C4-2B (cell line): ENCODE results near the gene GNA15.

ENCODE experiments used
- ZFX ChIP-seq: fragments of 450-650 bp; IDR thresholded peaks from 2 replicates; pipeline ENCODE4 v1.6.1; 2017
- TF ChIP-seq, protein P1 (sequence below): fragments of 450-650 bp; conservative IDR thresholded peaks from 2 replicates; pipeline ENCODE4 v1.5.1; 2017; ENCODE audit warnings: mild to moderate bottlenecking

DNA sequence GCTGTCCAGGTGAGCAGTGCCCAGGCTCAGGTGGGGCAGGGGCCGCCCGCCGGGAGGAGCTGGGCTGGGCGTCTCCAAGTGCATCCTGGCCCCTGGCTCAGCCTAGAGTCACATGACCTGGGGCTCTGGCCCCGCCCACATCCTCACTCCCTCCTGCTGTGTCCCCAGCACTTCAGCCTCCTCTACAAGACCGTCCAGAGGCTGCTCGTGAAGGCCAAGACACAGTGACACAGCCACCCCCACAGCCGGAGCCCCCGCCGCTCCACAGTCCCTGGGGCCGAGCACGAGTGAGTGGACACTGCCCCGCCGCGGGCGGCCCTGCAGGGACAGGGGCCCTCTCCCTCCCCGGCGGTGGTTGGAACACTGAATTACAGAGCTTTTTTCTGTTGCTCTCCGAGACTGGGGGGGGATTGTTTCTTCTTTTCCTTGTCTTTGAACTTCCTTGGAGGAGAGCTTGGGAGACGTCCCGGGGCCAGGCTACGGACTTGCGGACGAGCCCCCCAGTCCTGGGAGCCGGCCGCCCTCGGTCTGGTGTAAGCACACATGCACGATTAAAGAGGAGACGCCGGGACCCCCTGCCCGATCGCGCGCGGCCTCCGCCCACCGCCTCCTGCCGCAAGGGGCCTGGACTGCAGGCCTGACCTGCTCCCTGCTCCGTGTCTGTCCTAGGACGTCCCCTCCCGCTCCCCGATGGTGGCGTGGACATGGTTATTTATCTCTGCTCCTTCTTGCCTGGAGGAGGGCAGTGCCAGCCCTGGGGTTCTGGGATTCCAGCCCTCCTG, 71.8 kb downstream of the GNA15 start:
- TF ChIP-seq, protein P1, sequence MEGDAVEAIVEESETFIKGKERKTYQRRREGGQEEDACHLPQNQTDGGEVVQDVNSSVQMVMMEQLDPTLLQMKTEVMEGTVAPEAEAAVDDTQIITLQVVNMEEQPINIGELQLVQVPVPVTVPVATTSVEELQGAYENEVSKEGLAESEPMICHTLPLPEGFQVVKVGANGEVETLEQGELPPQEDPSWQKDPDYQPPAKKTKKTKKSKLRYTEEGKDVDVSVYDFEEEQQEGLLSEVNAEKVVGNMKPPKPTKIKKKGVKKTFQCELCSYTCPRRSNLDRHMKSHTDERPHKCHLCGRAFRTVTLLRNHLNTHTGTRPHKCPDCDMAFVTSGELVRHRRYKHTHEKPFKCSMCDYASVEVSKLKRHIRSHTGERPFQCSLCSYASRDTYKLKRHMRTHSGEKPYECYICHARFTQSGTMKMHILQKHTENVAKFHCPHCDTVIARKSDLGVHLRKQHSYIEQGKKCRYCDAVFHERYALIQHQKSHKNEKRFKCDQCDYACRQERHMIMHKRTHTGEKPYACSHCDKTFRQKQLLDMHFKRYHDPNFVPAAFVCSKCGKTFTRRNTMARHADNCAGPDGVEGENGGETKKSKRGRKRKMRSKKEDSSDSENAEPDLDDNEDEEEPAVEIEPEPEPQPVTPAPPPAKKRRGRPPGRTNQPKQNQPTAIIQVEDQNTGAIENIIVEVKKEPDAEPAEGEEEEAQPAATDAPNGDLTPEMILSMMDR = no peak
- TF ChIP-seq ZFX = no peak
